HepG2 (cell line): Measurements from ENCODE around the gene CEMP1. TPM values are rescaled to one million over a fixed set of nuclear protein-coding genes. Genes with fewer than 3 reads are reported as not detected.

Experiments used
- PAF1 ChIP-seq: IDR thresholded peaks from 2 replicates; pipeline ENCODE4 v1.6.1; 2016; ENCODE audit warnings: missing genetic modification reagents, missing compliant biosample characterization
- PITX1 ChIP-seq: sonication (generic); formaldehyde crosslinking; IDR thresholded peaks from 2 replicates; pipeline ENCODE4 v1.5.1; 2020; ENCODE audit warnings: mild to moderate bottlenecking, missing genetic modification reagents
- PRPF4 ChIP-seq: fragments of 200-400 bp; formaldehyde crosslinking; IDR thresholded peaks from 2 replicates; pipeline ENCODE4 v1.6.1; 2016; ENCODE audit warnings: low read length, low read depth; ENCODE audit not compliant: poor library complexity, severe bottlenecking
- TARDBP ChIP-seq: sonication (generic); formaldehyde crosslinking; IDR thresholded peaks from 2 replicates; pipeline ENCODE4 v1.8.0; 2022; ENCODE audit warnings: mild to moderate bottlenecking, missing genetic modification reagents
- ZNF292 ChIP-seq: sonication (generic); formaldehyde crosslinking; IDR thresholded peaks from 2 replicates; pipeline ENCODE4 v1.8.1; 2022; ENCODE audit warnings: mild to moderate bottlenecking, low read depth, missing genetic modification reagents, borderline replicate concordance
- ZNF451 ChIP-seq: sonication (generic); formaldehyde crosslinking; IDR thresholded peaks from 2 replicates; pipeline ENCODE4 v1.5.0; 2020; ENCODE audit warnings: mild to moderate bottlenecking, missing genetic modification reagents
- ZNF772 ChIP-seq: sonication (generic); formaldehyde crosslinking; IDR thresholded peaks from 2 replicates; pipeline ENCODE4 v1.5.0; 2020; ENCODE audit warnings: mild to moderate bottlenecking, missing genetic modification reagents
- polyA plus RNA-seq, 8 experiments: library from polyadenylated mRNA; depleted of rRNA in 3 of 8; stranded (reverse) in 7 of 8; unstranded in 1 of 8; fragments of >200 nt; fragmentation: Illumina TruSeq in 4 of 8; extraction: Trizol in 4 of 8; gene quantifications; 2 replicates each; pipeline versions ENCODE4 v1.2.1 to v1.2.3, GENCODE V29; 2011 to 2016; ENCODE audit warnings: low read depth in 4 of 8, missing spikeins in 1 of 8, mixed read lengths in 1 of 8; ENCODE audit not compliant: insufficient read depth in 1 of 8
- total RNA-seq, 5 experiments: library from RNA; depleted of rRNA; stranded (reverse); fragments of >200 nt; fragmentation: Illumina TruSeq; extraction: Trizol; gene quantifications; 2 replicates each; pipeline ENCODE4 v1.2.3, GENCODE V29; 2016; ENCODE audit warnings: low read depth in 1 of 5
- TF ChIP-seq, protein P1 (sequence below): sonication (generic); formaldehyde crosslinking; IDR thresholded peaks from 2 replicates; pipeline ENCODE4 v1.4.0; 2020; ENCODE audit warnings: missing genetic modification reagents
- TF ChIP-seq, protein P2 (sequence below): sonication (generic); formaldehyde crosslinking; IDR thresholded peaks from 2 replicates; pipeline ENCODE4 v1.5.0; 2020; ENCODE audit warnings: mild to moderate bottlenecking, low read depth, missing genetic modification reagents, borderline replicate concordance
- TF ChIP-seq, protein P3 (sequence below): sonication (generic); formaldehyde crosslinking; IDR thresholded peaks from 2 replicates; pipeline ENCODE4 v1.4.0; 2020; ENCODE audit warnings: missing genetic modification reagents
- TF ChIP-seq, protein P4 (sequence below): sonication (generic); formaldehyde crosslinking; IDR thresholded peaks from 2 replicates; pipeline ENCODE4 v1.4.0; 2020; ENCODE audit warnings: missing genetic modification reagents
- TF ChIP-seq, protein P5 (sequence below): sonication (generic); formaldehyde crosslinking; IDR thresholded peaks from 2 replicates; pipeline ENCODE4 v1.4.0; 2020; ENCODE audit warnings: mild to moderate bottlenecking, missing genetic modification reagents

The CEMP1 gene
- total and polyA plus RNA-seq, 2 of the 13 experiments (the other 11 are each of a cell fraction or from before 2014, with no cell fraction given), result not detected

DNA sequence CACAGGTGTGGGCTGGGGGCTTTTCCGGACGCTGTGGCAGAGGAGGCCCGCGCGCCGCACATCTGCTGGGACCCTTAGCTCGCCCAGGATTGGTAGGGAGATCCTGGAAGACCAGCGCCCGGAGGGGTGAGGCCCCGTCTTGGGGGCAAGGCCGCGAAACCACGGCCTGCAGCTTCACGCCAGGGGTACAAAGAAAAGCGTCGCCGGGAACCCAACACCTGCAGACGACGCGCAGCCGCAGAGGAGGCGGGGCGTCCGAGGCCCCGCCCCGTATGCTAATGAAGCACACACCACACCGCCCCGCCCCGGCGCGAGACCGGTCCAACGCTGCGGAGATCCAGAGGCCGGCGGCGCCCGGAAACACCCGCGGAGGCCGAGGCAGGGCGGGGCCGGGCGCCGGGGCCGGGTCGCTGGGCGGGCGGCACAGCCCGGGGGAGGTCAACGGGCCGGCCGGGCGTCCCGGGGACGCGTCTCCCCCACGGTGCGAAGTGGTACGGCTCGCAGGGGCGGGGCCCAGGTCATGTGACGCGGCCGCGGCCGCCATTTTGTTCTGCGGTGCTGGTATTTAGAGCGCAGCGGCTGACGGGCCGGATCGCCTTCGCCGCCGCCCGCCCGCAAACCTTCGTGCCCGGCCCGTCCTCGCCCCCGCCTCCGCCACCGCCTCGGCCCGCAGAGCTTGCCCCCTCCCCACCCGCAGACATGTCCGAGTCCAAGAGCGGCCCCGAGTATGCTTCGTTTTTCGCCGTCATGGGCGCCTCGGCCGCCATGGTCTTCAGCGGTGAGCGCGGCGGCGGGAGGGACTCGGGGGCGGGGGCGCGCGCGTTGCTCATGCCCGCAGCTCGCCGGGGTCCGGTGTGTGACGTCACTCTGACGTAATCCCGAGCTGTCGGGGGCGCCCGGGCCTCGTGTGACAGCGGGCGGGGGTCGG lies 17.5 kb downstream of the CEMP1 start, which contains the start of gene ATP6V0C (continued):
- TF ChIP-seq, protein P1, sequence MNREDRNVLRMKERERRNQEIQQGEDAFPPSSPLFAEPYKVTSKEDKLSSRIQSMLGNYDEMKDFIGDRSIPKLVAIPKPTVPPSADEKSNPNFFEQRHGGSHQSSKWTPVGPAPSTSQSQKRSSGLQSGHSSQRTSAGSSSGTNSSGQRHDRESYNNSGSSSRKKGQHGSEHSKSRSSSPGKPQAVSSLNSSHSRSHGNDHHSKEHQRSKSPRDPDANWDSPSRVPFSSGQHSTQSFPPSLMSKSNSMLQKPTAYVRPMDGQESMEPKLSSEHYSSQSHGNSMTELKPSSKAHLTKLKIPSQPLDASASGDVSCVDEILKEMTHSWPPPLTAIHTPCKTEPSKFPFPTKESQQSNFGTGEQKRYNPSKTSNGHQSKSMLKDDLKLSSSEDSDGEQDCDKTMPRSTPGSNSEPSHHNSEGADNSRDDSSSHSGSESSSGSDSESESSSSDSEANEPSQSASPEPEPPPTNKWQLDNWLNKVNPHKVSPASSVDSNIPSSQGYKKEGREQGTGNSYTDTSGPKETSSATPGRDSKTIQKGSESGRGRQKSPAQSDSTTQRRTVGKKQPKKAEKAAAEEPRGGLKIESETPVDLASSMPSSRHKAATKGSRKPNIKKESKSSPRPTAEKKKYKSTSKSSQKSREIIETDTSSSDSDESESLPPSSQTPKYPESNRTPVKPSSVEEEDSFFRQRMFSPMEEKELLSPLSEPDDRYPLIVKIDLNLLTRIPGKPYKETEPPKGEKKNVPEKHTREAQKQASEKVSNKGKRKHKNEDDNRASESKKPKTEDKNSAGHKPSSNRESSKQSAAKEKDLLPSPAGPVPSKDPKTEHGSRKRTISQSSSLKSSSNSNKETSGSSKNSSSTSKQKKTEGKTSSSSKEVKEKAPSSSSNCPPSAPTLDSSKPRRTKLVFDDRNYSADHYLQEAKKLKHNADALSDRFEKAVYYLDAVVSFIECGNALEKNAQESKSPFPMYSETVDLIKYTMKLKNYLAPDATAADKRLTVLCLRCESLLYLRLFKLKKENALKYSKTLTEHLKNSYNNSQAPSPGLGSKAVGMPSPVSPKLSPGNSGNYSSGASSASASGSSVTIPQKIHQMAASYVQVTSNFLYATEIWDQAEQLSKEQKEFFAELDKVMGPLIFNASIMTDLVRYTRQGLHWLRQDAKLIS (CRISPR knock-in tag), result no peak; the same call in 1 of the 2 replicates
- TF ChIP-seq, protein P2, sequence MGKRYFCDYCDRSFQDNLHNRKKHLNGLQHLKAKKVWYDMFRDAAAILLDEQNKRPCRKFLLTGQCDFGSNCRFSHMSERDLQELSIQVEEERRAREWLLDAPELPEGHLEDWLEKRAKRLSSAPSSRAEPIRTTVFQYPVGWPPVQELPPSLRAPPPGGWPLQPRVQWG (CRISPR knock-in tag), result no peak
- no peak for TF ChIP-seq PAF1
- TF ChIP-seq ZNF451 (CRISPR knock-in tag), result no peak
- TF ChIP-seq, protein P3, sequence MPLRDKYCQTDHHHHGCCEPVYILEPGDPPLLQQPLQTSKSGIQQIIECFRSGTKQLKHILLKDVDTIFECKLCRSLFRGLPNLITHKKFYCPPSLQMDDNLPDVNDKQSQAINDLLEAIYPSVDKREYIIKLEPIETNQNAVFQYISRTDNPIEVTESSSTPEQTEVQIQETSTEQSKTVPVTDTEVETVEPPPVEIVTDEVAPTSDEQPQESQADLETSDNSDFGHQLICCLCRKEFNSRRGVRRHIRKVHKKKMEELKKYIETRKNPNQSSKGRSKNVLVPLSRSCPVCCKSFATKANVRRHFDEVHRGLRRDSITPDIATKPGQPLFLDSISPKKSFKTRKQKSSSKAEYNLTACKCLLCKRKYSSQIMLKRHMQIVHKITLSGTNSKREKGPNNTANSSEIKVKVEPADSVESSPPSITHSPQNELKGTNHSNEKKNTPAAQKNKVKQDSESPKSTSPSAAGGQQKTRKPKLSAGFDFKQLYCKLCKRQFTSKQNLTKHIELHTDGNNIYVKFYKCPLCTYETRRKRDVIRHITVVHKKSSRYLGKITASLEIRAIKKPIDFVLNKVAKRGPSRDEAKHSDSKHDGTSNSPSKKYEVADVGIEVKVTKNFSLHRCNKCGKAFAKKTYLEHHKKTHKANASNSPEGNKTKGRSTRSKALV (CRISPR knock-in tag), result 0 out of 2 replicates have a peak, but pooled peaks have one; percentile 4
- no peak; the same call in 1 of the 2 replicates for TF ChIP-seq ZNF772 (CRISPR knock-in tag)
- TF ChIP-seq PITX1, result peak; percentile 36; the same call in 1 of the 2 replicates
- TF ChIP-seq, protein P4, sequence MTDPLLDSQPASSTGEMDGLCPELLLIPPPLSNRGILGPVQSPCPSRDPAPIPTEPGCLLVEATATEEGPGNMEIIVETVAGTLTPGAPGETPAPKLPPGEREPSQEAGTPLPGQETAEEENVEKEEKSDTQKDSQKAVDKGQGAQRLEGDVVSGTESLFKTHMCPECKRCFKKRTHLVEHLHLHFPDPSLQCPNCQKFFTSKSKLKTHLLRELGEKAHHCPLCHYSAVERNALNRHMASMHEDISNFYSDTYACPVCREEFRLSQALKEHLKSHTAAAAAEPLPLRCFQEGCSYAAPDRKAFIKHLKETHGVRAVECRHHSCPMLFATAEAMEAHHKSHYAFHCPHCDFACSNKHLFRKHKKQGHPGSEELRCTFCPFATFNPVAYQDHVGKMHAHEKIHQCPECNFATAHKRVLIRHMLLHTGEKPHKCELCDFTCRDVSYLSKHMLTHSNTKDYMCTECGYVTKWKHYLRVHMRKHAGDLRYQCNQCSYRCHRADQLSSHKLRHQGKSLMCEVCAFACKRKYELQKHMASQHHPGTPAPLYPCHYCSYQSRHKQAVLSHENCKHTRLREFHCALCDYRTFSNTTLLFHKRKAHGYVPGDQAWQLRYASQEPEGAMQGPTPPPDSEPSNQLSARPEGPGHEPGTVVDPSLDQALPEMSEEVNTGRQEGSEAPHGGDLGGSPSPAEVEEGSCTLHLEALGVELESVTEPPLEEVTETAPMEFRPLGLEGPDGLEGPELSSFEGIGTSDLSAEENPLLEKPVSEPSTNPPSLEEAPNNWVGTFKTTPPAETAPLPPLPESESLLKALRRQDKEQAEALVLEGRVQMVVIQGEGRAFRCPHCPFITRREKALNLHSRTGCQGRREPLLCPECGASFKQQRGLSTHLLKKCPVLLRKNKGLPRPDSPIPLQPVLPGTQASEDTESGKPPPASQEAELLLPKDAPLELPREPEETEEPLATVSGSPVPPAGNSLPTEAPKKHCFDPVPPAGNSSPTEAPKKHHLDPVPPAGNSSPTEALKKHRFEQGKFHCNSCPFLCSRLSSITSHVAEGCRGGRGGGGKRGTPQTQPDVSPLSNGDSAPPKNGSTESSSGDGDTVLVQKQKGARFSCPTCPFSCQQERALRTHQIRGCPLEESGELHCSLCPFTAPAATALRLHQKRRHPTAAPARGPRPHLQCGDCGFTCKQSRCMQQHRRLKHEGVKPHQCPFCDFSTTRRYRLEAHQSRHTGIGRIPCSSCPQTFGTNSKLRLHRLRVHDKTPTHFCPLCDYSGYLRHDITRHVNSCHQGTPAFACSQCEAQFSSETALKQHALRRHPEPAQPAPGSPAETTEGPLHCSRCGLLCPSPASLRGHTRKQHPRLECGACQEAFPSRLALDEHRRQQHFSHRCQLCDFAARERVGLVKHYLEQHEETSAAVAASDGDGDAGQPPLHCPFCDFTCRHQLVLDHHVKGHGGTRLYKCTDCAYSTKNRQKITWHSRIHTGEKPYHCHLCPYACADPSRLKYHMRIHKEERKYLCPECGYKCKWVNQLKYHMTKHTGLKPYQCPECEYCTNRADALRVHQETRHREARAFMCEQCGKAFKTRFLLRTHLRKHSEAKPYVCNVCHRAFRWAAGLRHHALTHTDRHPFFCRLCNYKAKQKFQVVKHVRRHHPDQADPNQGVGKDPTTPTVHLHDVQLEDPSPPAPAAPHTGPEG, result peak; percentile 95
- no peak for TF ChIP-seq PRPF4
- 0 out of 2 replicates have a peak, but pooled peaks have one; percentile 27 for TF ChIP-seq ZNF292 (CRISPR knock-in tag)
- no peak for TF ChIP-seq TARDBP
- TF ChIP-seq, protein P5, sequence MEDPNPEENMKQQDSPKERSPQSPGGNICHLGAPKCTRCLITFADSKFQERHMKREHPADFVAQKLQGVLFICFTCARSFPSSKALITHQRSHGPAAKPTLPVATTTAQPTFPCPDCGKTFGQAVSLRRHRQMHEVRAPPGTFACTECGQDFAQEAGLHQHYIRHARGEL (CRISPR knock-in tag), result 0 out of 2 replicates have a peak, but pooled peaks have one; percentile 20
